ENCODE results near the gene CTDSP1. TPM values are rescaled to one million over a fixed set of nuclear protein-coding genes. Genes with fewer than 3 reads are reported as not detected.

Gene CTDSP1
- polyA plus RNA-seq, 1 donor, result 122 TPM

GRCh38 chr2:218398437-218399390 is 954 bp upstream of the CTDSP1 start:
- peak; percentile 70 for DNase-seq

GRCh38 chr2:218400167-218400929 is 680 bp downstream of the CTDSP1 start:
- DNase-seq, result no peak

GRCh38 chr2:218400930-218401881 is 1.5 kb downstream of the CTDSP1 start:
- DNase-seq, result no peak

- no peak for DNase-seq
These were observed 2.2 kb downstream of the CTDSP1 start for GRCh38 chr2:218401890-218402289.

GRCh38 chr2:218402491-218402901 is 2.8 kb downstream of the CTDSP1 start:
- no peak for DNase-seq

GRCh38 chr2:218402911-218403411 is 3.3 kb downstream of the CTDSP1 start:
- no peak for DNase-seq

- no peak for DNase-seq
These were observed 4.1 kb downstream of the CTDSP1 start for GRCh38 chr2:218403810-218404209.

GRCh38 chr2:218404351-218405085 is 4.8 kb downstream of the CTDSP1 start:
- DNase-seq, result no peak

GRCh38 chr2:218405086-218405745 is 5.5 kb downstream of the CTDSP1 start:
- DNase-seq, result no peak

- DNase-seq, result no peak
These were observed 6.1 kb downstream of the CTDSP1 start for GRCh38 chr2:218405746-218406208.

- DNase-seq, result peak; percentile 92
These were observed 6.7 kb downstream of the CTDSP1 start for GRCh38 chr2:218406209-218406948.

GRCh38 chr2:218406949-218407618 is 7.4 kb downstream of the CTDSP1 start:
- DNase-seq, result peak; percentile 47

- no peak for DNase-seq
These were observed 8.0 kb downstream of the CTDSP1 start for GRCh38 chr2:218407717-218408116.

- no peak for DNase-seq
These were observed 18.7 kb downstream of the CTDSP1 start for GRCh38 chr2:218418321-218418716.

GRCh38 chr2:218418717-218419458 is 19.2 kb downstream of the CTDSP1 start, which contains the start of gene VIL1:
Gene VIL1 (plus strand): TSS chr2:218419123. CDS start chr2:218423779, 4,656 bp downstream.
- no peak for DNase-seq

GRCh38 chr2:218419630-218420216 is 20.1 kb downstream of the CTDSP1 start:
- DNase-seq, result no peak

- no peak for DNase-seq
These were observed 21.4 kb downstream of the CTDSP1 start for GRCh38 chr2:218421027-218421426.

Data from left kidney (tissue), 2 donors.